Cardiac fibroblast (primary cell): ENCODE data around the gene AP3S2.

ENCODE experiments used
- DNase-seq, 2 donors: peaks; one replicate each; pipeline versions ENCODE4 v3.0.0 to v3.0.0-alpha.2; 2010; ENCODE audit warnings: low read depth in 2 of 2
- H3K4me3 ChIP-seq, 2 donors: replicated peaks in 1 of 2; 1 replicate in 1 of 2; 2 replicates in 1 of 2; pipeline ENCODE4 v1.5.1; 2011; ENCODE audit warnings: low read depth in 2 of 2, low read length in 2 of 2, mild to moderate bottlenecking in 2 of 2, moderate library complexity in 1 of 2
- TF ChIP-seq, protein P1 (sequence below): IDR thresholded peaks from one replicate; pipeline ENCODE4 v1.5.1; 2011; ENCODE audit warnings: low read depth, mild to moderate bottlenecking, low read length, inconsistent platforms

Gene AP3S2

GRCh38 chr15:89802231-89802928, 91.4 kb downstream of the AP3S2 start:
- TF ChIP-seq, protein P1, sequence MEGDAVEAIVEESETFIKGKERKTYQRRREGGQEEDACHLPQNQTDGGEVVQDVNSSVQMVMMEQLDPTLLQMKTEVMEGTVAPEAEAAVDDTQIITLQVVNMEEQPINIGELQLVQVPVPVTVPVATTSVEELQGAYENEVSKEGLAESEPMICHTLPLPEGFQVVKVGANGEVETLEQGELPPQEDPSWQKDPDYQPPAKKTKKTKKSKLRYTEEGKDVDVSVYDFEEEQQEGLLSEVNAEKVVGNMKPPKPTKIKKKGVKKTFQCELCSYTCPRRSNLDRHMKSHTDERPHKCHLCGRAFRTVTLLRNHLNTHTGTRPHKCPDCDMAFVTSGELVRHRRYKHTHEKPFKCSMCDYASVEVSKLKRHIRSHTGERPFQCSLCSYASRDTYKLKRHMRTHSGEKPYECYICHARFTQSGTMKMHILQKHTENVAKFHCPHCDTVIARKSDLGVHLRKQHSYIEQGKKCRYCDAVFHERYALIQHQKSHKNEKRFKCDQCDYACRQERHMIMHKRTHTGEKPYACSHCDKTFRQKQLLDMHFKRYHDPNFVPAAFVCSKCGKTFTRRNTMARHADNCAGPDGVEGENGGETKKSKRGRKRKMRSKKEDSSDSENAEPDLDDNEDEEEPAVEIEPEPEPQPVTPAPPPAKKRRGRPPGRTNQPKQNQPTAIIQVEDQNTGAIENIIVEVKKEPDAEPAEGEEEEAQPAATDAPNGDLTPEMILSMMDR: no peak
- H3K4me3 ChIP-seq: no peak overlapping the region
- DNase-seq: no peak

DNA sequence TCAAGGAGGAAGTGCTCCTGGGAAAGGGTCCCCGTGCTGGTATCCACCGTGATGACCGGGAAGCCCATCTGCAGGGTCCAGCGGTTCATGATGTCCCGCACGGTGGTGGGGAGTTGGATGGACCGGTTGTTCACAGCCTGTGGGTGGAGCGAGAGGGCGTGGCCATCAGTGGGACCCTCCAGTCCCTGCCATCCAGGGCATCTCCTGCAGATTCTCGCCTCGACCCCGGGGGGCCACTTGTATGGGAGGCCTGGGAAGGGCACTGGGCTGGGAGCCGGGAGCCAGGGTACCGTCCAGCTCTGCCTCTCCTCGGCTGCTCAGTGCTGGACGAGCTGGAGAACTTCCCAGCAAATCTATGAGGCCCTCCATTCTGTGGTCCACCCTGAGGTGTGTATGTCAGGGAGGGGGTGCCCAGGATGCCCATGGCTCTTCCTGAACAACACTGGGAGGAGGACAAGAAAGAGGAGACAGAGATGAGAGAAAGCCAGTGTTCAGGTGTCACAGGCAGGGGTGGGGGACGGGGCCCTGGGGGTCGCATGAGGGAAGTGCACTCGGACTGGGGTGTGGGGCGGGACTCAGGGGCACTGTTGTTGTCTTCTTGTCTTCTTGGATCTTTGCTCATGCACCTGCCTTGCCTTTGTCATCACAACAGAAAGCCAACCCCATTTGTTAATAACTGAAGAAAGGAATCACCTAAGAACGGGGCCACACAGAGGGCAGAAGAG, 92.2 kb downstream of the AP3S2 start:
- no peak for DNase-seq
- no peak overlapping the region for H3K4me3 ChIP-seq
- TF ChIP-seq, protein P1: no peak

DNA sequence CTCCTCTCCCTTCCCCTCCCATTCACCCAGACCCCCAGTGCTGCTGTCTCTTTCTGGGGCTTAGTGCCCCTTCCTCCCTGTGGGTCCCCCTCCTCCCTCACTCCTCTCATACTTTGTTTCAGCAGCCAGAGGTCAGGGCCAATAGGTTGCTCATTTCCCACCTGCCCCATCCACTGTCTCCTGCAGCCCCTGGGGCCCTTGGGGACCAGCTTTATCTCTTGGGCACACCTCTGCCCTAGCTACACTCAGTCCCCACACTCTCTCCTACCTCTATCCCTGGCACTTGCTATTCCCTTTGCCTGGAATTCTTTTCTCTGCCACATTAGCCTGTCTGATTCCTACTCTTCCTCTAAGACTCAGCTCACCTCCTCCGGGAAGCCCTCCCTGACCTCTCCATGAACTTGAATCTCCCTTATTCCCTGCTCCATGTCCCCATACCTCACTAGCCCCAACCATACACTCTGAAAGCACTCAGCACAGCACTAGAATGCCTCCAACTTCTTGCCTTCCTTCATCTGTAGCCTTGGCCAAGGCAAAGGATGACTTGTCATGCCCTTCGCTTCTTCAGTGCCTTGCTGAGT, 93.8 kb downstream of the AP3S2 start:
- H3K4me3 ChIP-seq: no peak overlapping the region
- DNase-seq: no peak
- TF ChIP-seq, protein P1: no peak

GRCh38 chr15:89799011-89799911, 94.5 kb downstream of the AP3S2 start:
- no peak overlapping the region for H3K4me3 ChIP-seq
- no peak for DNase-seq
- TF ChIP-seq, protein P1: no peak

DNA sequence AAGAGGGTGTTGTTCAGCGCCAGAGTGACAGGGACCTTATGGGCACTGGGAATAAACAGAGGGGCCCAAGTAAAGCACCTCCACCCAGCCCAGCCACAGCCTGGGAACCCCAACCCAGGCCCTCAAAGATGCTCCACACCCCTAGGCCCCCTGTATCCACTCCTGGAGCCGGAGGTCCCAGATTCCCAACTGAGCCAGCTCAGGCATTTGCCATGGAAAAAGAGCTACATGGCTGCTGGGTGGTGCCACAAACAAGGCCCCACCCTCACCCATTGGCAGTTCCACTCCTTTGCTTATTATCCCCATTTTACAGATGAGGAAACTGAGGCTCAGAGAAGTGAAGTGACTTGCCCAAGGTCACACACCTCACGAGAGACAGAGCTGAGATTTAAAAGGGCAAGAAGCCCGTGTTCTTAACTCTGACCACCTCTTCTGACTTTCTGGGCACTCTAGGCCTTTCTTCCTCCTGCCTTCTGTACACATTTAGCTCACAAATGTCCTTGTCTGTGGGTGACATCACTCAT, 96.1 kb downstream of the AP3S2 start:
- H3K4me3 ChIP-seq: no peak overlapping the region
- TF ChIP-seq, protein P1: no peak
- DNase-seq: no peak

DNA sequence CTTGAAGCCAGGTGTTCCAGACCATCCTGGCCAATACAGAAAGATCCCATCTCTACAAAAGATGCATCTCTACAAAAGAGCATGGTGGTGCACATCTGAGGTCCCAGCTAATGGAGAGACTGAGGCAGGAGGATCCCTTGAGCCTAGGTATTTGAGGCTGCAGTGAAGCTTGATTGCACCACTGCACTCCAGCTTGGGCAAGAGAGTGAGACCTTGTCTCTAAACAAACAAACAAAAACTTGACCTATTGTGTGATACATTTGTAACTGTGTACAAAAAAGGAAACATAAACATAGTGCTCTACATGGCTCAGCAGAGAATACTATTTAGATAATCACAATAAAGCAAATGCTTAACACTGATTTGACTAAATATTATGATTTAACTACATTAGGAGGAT, 97.8 kb downstream of the AP3S2 start:
- DNase-seq: no peak
- H3K4me3 ChIP-seq: no peak overlapping the region
- TF ChIP-seq, protein P1: no peak
